Measurements from ENCODE around the gene EPN2. TPM values are rescaled to one million over a fixed set of nuclear protein-coding genes. Genes with fewer than 3 reads are reported as not detected.

Gene EPN2
- total and polyA plus RNA-seq, 10 of the 15 experiments (the other 5 are each of a cell fraction or from before 2014, with no cell fraction given), result 0.26 to 8.4 (median 4.7) TPM

DNA sequence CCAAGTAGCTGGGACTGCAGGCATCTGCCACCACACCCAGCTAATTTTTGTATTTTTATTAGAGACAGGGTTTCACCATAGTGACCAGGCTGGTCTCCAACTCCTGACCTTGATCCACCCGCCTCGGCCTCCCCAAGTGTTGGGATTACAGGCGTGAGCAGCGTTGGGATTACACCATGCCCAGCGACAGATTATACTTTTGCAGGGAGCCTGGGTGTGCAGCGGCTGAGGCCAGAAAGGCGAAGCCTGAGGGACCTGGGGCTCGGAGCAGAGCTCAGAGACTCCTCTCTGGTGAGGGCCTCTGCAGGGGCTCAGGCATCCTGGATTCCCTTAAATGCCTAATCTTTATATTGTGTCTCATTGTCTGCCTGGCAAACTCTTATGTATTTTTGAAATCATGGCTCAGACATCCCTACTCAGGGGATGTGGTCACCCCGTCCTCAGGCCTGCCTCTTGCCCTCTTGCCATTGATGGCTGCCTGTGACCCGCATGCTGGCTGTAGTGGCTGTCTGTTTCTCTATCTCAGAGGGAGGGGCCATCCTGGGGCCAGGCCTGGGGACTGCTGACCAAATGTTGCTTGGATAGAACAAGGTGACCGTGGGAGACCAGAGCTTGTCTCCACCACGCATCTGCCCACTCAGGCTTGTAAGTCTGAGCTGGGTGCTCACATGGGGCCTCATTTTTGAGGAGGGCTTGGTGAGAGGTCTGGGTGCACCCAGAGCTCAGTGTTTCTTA is 82.8 kb downstream of the EPN2 start:
- SMC1A ChIA-PET (ENCODE audit: uncharacterized antibody, unreplicated experiment), result interaction anchor here (1.0 kb wide), 1 partner anchor 18 kb away, joined by 4 read pairs; no protein-coding TSS in a partner anchor
- intact Hi-C loops (cut with micrococcal nuclease; ENCODE audit: unreplicated experiment), result no loop called here
- 55% methylated on average over 12 of the region's 12 CpGs for WGBS (ENCODE audit: insufficient coverage, insufficient replicate concordance, low lambda C conversion rate, missing lambda C conversion rate)

More for the DNA sequence above, 82.8 kb downstream of the EPN2 start:
- in situ Hi-C loops (cut with MboI), result no loop called here
- RAD21 ChIA-PET (ENCODE audit: unreplicated experiment), result no interaction called here
- CTCF ChIA-PET, result interaction anchor here (5.3 kb wide), 1 partner anchor 19 kb away, joined by 20 read pairs; no protein-coding TSS in a partner anchor
- FAIRE-seq (no peak), ATAC-seq (no peak), DNase-seq (ENCODE audit: low read depth, low spot score) (no peak)
- TF ChIP-seq YBX1 (IDR thresholded peaks at IDR 0.05) (no peak), CBX3 (IDR thresholded peaks at IDR 0.05; ENCODE audit: borderline replicate concordance, low read depth) (no peak), HDAC2 (IDR thresholded peaks at IDR 0.05) (no peak), KDM1A (IDR thresholded peaks at IDR 0.05; ENCODE audit: borderline replicate concordance) (no peak), ETV6 (conservative IDR thresholded peaks at IDR 0.05 in 1 of 2, IDR thresholded peaks at IDR 0.05 in 1 of 2; ENCODE audit: borderline replicate concordance in 1 of 2, low read depth in 1 of 2) (no peak), MXI1 (IDR thresholded peaks at IDR 0.05; ENCODE audit: low read depth, low read length) (no peak), MTA3 (IDR thresholded peaks at IDR 0.05; ENCODE audit: borderline replicate concordance, low read length) (no peak), KAT2A (conservative IDR thresholded peaks at IDR 0.05; ENCODE audit: control insufficient read depth, low read depth, low read length) (no peak), SRF (IDR thresholded peaks at IDR 0.05; ENCODE audit: low read depth in 2 of 2, low read length in 2 of 2) (no peak), ASH2L (IDR thresholded peaks at IDR 0.05; ENCODE audit: borderline replicate concordance, low read depth) (no peak), ZBED1 (IDR thresholded peaks at IDR 0.05; ENCODE audit: borderline replicate concordance) (no peak), ZSCAN29 (IDR thresholded peaks at IDR 0.05) (no peak), EZH2 (IDR thresholded peaks at IDR 0.05; ENCODE audit: borderline replicate concordance, control insufficient read depth, low read depth, low read length) (no peak)
- TF ChIP-seq, protein P1, sequence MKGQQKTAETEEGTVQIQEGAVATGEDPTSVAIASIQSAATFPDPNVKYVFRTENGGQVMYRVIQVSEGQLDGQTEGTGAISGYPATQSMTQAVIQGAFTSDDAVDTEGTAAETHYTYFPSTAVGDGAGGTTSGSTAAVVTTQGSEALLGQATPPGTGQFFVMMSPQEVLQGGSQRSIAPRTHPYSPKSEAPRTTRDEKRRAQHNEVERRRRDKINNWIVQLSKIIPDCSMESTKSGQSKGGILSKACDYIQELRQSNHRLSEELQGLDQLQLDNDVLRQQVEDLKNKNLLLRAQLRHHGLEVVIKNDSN (IDR thresholded peaks at IDR 0.05; ENCODE audit: borderline replicate concordance, extremely low read length, insufficient read depth, low read depth, low read length), result no peak
- no peaks in the 10 kb centered on the region for H3K9me3 ChIP-seq (replicated peaks; ENCODE audit: control insufficient read depth, insufficient read depth, low read length)
- no peak overlapping the region for H3K9ac ChIP-seq (ENCODE audit: control insufficient read depth, insufficient read depth, low read length)
- no peaks in the 10 kb centered on the region for H3K79me2 ChIP-seq (ENCODE audit: control insufficient read depth, insufficient read depth, low read length)
- H3K36me3 ChIP-seq (ENCODE audit: control insufficient read depth in 2 of 2, insufficient read depth in 2 of 2, low read length in 1 of 2), result no peaks in the 10 kb centered on the region
- no peak overlapping the region for H3K4me2 ChIP-seq (ENCODE audit: control insufficient read depth, insufficient read depth)
- BruUV-seq (replicated peaks), result no TSS peak
- H4K20me1 ChIP-seq (ENCODE audit: control insufficient read depth, insufficient read depth), result no peaks in the 10 kb centered on the region
- POLR2A ChIA-PET, result interaction anchor here (1.0 kb wide), 1 partner anchor 14 kb away, joined by 3 read pairs; no protein-coding TSS in a partner anchor
- no peak overlapping the region for H3K4me3 ChIP-seq
- no peak overlapping the region for H2AFZ ChIP-seq (ENCODE audit: control insufficient read depth, low read depth, low read length)
- H3K4me1 ChIP-seq (ENCODE audit: control insufficient read depth, insufficient read depth, low read length), result no peaks in the 10 kb centered on the region
- no peaks in the 10 kb centered on the region for H3K27me3 ChIP-seq (replicated peaks in 1 of 2; ENCODE audit: control insufficient read depth in 2 of 2, insufficient read depth in 2 of 2, low read length in 1 of 2)
- no peak overlapping the region for H3K27ac ChIP-seq (ENCODE audit: control insufficient read depth, insufficient read depth)

All from GM12878 (cell line).